Measurements from ENCODE around the gene GOLGA8A. TPM values are rescaled to one million over a fixed set of nuclear protein-coding genes. Genes with fewer than 3 reads are reported as not detected.
"Not testable (repeated sequence)": the region's sequence is repeated elsewhere in the genome, so short reads cannot be mapped to it uniquely, and the experiment has no call there.

GOLGA8A gene
- total RNA-seq, 6 donors from 2014 or later, result 28.1 to 172 (median 70.4) TPM

GRCh38 chr15:34409511-34409910, 28.1 kb downstream of the GOLGA8A start:
- not testable (repeated sequence) for H3K4me3 ChIP-seq; H3K9me3 ChIP-seq; H3K4me1 ChIP-seq; ATAC-seq (ENCODE audit: low FRiP score in 2 of 2); H3K27me3 ChIP-seq; H3K36me3 ChIP-seq; H3K27ac ChIP-seq
- peak in 1 of 2 donors; percentile 59 for DNase-seq
- 91 to 98% methylated on average over 7 to 8 of the region's 19 CpGs for WGBS, 2 donors

- H3K4me1 ChIP-seq; H3K27me3 ChIP-seq; ATAC-seq (ENCODE audit: low FRiP score in 2 of 2); H3K27ac ChIP-seq; H3K36me3 ChIP-seq; H3K9me3 ChIP-seq; H3K4me3 ChIP-seq; DNase-seq: not testable (repeated sequence)
- no CpG with 5 or more reads among the region's 10 CpGs for WGBS, 2 donors
Measured at GRCh38 chr15:34408973-34409372, 28.6 kb downstream of the GOLGA8A start.

GRCh38 chr15:34403899-34404298, 33.7 kb downstream of the GOLGA8A start:
- H3K9me3 ChIP-seq; H3K4me1 ChIP-seq; H3K4me3 ChIP-seq; DNase-seq; ATAC-seq (ENCODE audit: low FRiP score in 2 of 2); H3K27ac ChIP-seq; H3K36me3 ChIP-seq; H3K27me3 ChIP-seq: not testable (repeated sequence)
- WGBS, 2 donors, result no CpG with 5 or more reads among the region's 3 CpGs

- not testable (repeated sequence) for H3K9me3 ChIP-seq; ATAC-seq (ENCODE audit: low FRiP score in 2 of 2)
Measured at GRCh38 chr15:34403160-34403598, 34.4 kb downstream of the GOLGA8A start.

GRCh38 chr15:34397637-34398259, 39.9 kb downstream of the GOLGA8A start:
- not testable (repeated sequence) for H3K36me3 ChIP-seq; H3K27ac ChIP-seq; H3K27me3 ChIP-seq; H3K4me1 ChIP-seq; DNase-seq; H3K4me3 ChIP-seq; H3K9me3 ChIP-seq; ATAC-seq (ENCODE audit: low FRiP score in 2 of 2)
- whole genome bisulfite sequencing, 2 donors, result 42% methylated on average over 2 of the region's 6 CpGs; no CpG with 5 or more reads in 1 of the 2 donors

More at GRCh38 chr15:34403160-34403598, 34.4 kb downstream of the GOLGA8A start:
- WGBS, 2 donors, result 92 to 98% methylated on average over 1 to 2 of the region's 4 CpGs
- not testable (repeated sequence) for H3K27ac ChIP-seq, H3K4me3 ChIP-seq, DNase-seq, H3K27me3 ChIP-seq, H3K4me1 ChIP-seq, H3K36me3 ChIP-seq

GRCh38 chr15:34392981-34393380, 44.6 kb downstream of the GOLGA8A start:
- ATAC-seq (ENCODE audit: low FRiP score in 2 of 2), result peak in 1 of 2 donors; percentile 61
- WGBS, 2 donors, result no CpG with 5 or more reads among the region's 2 CpGs
- not testable (repeated sequence) for H3K27me3 ChIP-seq, H3K36me3 ChIP-seq, DNase-seq, H3K9me3 ChIP-seq, H3K4me1 ChIP-seq, H3K4me3 ChIP-seq, H3K27ac ChIP-seq

- H3K27me3 ChIP-seq; H3K4me3 ChIP-seq; ATAC-seq (ENCODE audit: low FRiP score in 2 of 2); H3K36me3 ChIP-seq; H3K4me1 ChIP-seq; H3K9me3 ChIP-seq; DNase-seq; H3K27ac ChIP-seq: not testable (repeated sequence)
- no CpG with 5 or more reads among the region's 16 CpGs for WGBS, 2 donors
Measured at GRCh38 chr15:34389594-34390086, 48.0 kb downstream of the GOLGA8A start.

Other genes with a start within 250 kb of the GOLGA8A start
- 10 to 100 TPM; 26.5 to 71.2 (median 55.2) TPM for gene KATNBL1, start 227.7 kb downstream of the GOLGA8A start, total RNA-seq
- gene EMC4, start 212.8 kb downstream of the GOLGA8A start, total RNA-seq, result 100 to 1,000 TPM in 3 of 6 donors, 10 to 100 TPM in 3; 41.9 to 147 (median 99.5) TPM
- 10 to 100 TPM; 35.3 to 68.1 (median 50.4) TPM for gene SLC12A6, start 100.0 kb downstream of the GOLGA8A start, total RNA-seq
- gene NOP10, start 94.7 kb downstream of the GOLGA8A start, total RNA-seq, result 100 to 1,000 TPM in 3 of 6 donors, 10 to 100 TPM in 3; 75.4 to 177 (median 104) TPM
- not detected for gene NUTM1, start 94.5 kb downstream of the GOLGA8A start, total RNA-seq
- 10 to 100 TPM; 16.3 to 39.0 (median 23.9) TPM for gene LPCAT4, start 70.6 kb downstream of the GOLGA8A start, total RNA-seq
- gene GOLGA8B, start 145.8 kb upstream of the GOLGA8A start, total RNA-seq, result 100 to 1,000 TPM in 3 of 6 donors, 10 to 100 TPM in 3; 29.8 to 788 (median 115) TPM